ENCODE results near the gene ITGB5. TPM values are rescaled to one million over a fixed set of nuclear protein-coding genes. Genes with fewer than 3 reads are reported as not detected.

Gene ITGB5
- total and polyA plus RNA-seq, 2 donors (not counting 1 experiment from before 2014, with no cell fraction given) = 0.15 to 0.54 TPM

DNA sequence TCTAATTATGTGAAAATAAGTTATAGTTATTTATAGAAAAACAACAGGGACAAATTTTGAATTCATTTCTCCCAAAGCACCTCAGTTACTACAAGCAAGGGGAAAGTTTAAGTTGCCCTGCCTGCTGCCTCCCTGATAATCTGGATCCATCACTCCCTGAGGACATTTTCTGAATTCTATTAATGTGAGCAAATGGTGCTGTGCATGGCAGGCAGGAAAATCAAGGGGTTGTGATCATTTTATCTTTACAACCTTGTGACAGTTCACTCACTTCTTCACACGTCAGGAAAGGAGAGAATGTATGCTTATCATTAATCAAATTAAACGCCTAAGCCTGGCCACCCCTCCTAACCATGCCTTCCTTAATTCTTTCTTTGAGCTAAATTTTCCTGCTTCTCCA lies 39.3 kb downstream of the ITGB5 start:
- Mint-ChIP-seq H3K27ac (no peak overlapping the region), H3K4me3 (no peak overlapping the region), H3K9me3 (ENCODE audit: insufficient read depth) (no peaks in the 10 kb centered on the region), H3K4me1 (no peaks in the 10 kb centered on the region), H3K27me3 (peaks cover 25% of the 10 kb centered on the region)
- no peak for TF ChIP-seq EZH2 (IDR thresholded peaks at IDR 0.05; ENCODE audit: borderline replicate concordance, insufficient read depth, low read depth, low read length, poor library complexity, severe bottlenecking)
- TF ChIP-seq, protein P1, sequence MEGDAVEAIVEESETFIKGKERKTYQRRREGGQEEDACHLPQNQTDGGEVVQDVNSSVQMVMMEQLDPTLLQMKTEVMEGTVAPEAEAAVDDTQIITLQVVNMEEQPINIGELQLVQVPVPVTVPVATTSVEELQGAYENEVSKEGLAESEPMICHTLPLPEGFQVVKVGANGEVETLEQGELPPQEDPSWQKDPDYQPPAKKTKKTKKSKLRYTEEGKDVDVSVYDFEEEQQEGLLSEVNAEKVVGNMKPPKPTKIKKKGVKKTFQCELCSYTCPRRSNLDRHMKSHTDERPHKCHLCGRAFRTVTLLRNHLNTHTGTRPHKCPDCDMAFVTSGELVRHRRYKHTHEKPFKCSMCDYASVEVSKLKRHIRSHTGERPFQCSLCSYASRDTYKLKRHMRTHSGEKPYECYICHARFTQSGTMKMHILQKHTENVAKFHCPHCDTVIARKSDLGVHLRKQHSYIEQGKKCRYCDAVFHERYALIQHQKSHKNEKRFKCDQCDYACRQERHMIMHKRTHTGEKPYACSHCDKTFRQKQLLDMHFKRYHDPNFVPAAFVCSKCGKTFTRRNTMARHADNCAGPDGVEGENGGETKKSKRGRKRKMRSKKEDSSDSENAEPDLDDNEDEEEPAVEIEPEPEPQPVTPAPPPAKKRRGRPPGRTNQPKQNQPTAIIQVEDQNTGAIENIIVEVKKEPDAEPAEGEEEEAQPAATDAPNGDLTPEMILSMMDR (IDR thresholded peaks at IDR 0.05) = no peak
- H3K4me3 ChIP-seq (ENCODE audit: control extremely low read depth in 1 of 5, extremely low read depth in 1 of 5, insufficient read depth in 1 of 5, low read depth in 2 of 5, low read length in 4 of 5) = no peak overlapping the region
- WGBS (ENCODE audit: insufficient coverage) = 100% methylated on average over 1 of the region's 2 CpGs
- H3K27ac ChIP-seq (ENCODE audit: low read length in 2 of 2) = no peak overlapping the region
- no peaks in the 10 kb centered on the region for H4K20me1 ChIP-seq (ENCODE audit: control insufficient read depth, insufficient read depth, low read length, poor library complexity, severe bottlenecking)
- no peak overlapping the region for H2AFZ ChIP-seq (ENCODE audit: insufficient read depth, low read depth, low read length, poor library complexity, severe bottlenecking)
- H3K9ac ChIP-seq (ENCODE audit: low read length) = no peak overlapping the region
- no peaks in the 10 kb centered on the region for H3K79me2 ChIP-seq (ENCODE audit: control insufficient read depth, insufficient read depth, low read length)
- H3K27me3 ChIP-seq (replicated peaks in 1 of 4; ENCODE audit: control extremely low read depth in 1 of 4, control insufficient read depth in 3 of 4, insufficient read depth in 4 of 4, low read length in 3 of 4) = peaks cover 0 to 2% (median 0%) of the 10 kb centered on the region in 4 experiments
- H3K36me3 ChIP-seq (replicated peaks in 1 of 2; ENCODE audit: control extremely low read depth in 1 of 2, control insufficient read depth in 1 of 2, extremely low read depth in 1 of 2, insufficient read depth in 2 of 2, low read length in 1 of 2) = no peaks in the 10 kb centered on the region
- DNase-seq = no peak
- H3K9me3 ChIP-seq (ENCODE audit: control extremely low read depth in 1 of 3, control insufficient read depth in 2 of 3, insufficient read depth in 1 of 3, low read length in 2 of 3) = no peaks in the 10 kb centered on the region
- POLR2A ChIA-PET = no interaction called here
- no peak for ATAC-seq (ENCODE audit: low read depth)
- CTCF ChIA-PET = no interaction called here
- intact Hi-C loops (cut with micrococcal nuclease) = no loop called here
- no peak overlapping the region for H3K4me2 ChIP-seq (replicated peaks; ENCODE audit: low read depth, low read length, poor library complexity, severe bottlenecking)
- H3K4me1 ChIP-seq (ENCODE audit: control insufficient read depth in 2 of 2, insufficient read depth in 2 of 2, low read length in 2 of 2) = no peaks in the 10 kb centered on the region

DNA sequence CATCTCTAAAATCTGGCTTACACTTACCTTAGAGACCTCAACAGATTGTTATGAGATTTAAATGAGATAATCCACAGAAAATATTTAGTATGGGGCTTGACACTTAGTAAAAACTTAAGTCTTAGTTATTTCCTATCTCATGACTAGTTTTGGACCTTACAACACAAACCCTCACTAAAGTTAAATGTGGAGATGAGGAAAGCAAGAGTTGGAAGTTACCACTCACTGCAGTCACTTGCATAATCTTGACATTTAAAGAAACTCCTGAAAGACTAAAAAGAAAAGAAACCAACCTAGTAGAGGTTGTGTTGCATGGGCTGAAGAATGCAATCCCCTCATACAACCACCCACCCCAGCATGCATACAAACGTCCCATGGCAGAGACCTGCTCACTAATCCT lies 40.1 kb downstream of the ITGB5 start:
- peaks cover 0 to 2% (median 0%) of the 10 kb centered on the region in 4 experiments for H3K27me3 ChIP-seq (replicated peaks in 1 of 4; ENCODE audit: control extremely low read depth in 1 of 4, control insufficient read depth in 3 of 4, insufficient read depth in 4 of 4, low read length in 3 of 4)
- no peaks in the 10 kb centered on the region for H3K79me2 ChIP-seq (ENCODE audit: control insufficient read depth, insufficient read depth, low read length)
- no peak overlapping the region for H2AFZ ChIP-seq (ENCODE audit: insufficient read depth, low read depth, low read length, poor library complexity, severe bottlenecking)
- Mint-ChIP-seq H3K27ac (no peak overlapping the region), H3K4me3 (no peak overlapping the region), H3K4me1 (no peaks in the 10 kb centered on the region), H3K27me3 (peaks cover 28% of the 10 kb centered on the region), H3K9me3 (ENCODE audit: insufficient read depth) (no peaks in the 10 kb centered on the region)
- H4K20me1 ChIP-seq (ENCODE audit: control insufficient read depth, insufficient read depth, low read length, poor library complexity, severe bottlenecking) = no peaks in the 10 kb centered on the region
- DNase-seq = no peak
- H3K4me3 ChIP-seq (ENCODE audit: control extremely low read depth in 1 of 5, extremely low read depth in 1 of 5, insufficient read depth in 1 of 5, low read depth in 2 of 5, low read length in 4 of 5) = no peak overlapping the region
- H3K27ac ChIP-seq (ENCODE audit: low read length in 2 of 2) = no peak overlapping the region
- H3K9me3 ChIP-seq (ENCODE audit: control extremely low read depth in 1 of 3, control insufficient read depth in 2 of 3, insufficient read depth in 1 of 3, low read length in 2 of 3) = no peaks in the 10 kb centered on the region
- POLR2A ChIA-PET = no interaction called here
- WGBS (ENCODE audit: insufficient coverage) = 83% methylated on average over 1 of the region's 1 CpG
- no peaks in the 10 kb centered on the region for H3K4me1 ChIP-seq (ENCODE audit: control insufficient read depth in 2 of 2, insufficient read depth in 2 of 2, low read length in 2 of 2)
- H3K4me2 ChIP-seq (replicated peaks; ENCODE audit: low read depth, low read length, poor library complexity, severe bottlenecking) = no peak overlapping the region
- CTCF ChIA-PET = no interaction called here
- no peak overlapping the region for H3K9ac ChIP-seq (ENCODE audit: low read length)
- H3K36me3 ChIP-seq (replicated peaks in 1 of 2; ENCODE audit: control extremely low read depth in 1 of 2, control insufficient read depth in 1 of 2, extremely low read depth in 1 of 2, insufficient read depth in 2 of 2, low read length in 1 of 2) = no peaks in the 10 kb centered on the region
- no peak for TF ChIP-seq EZH2 (IDR thresholded peaks at IDR 0.05; ENCODE audit: borderline replicate concordance, insufficient read depth, low read depth, low read length, poor library complexity, severe bottlenecking)
- TF ChIP-seq, protein P1 (IDR thresholded peaks at IDR 0.05) = no peak
- intact Hi-C loops (cut with micrococcal nuclease) = no loop called here
- ATAC-seq (ENCODE audit: low read depth) = no peak
